ENCODE results near the gene RBM20.

GRCh38 chr10:110636572-110636931 lies 7.6 kb upstream of the RBM20 start:
- TF ChIP-seq POLR2A (IDR thresholded peaks at IDR 0.05), result no peak
- TF ChIP-seq CTCF (IDR thresholded peaks at IDR 0.05), result no peak

All from thyroid gland (tissue), 4 donors.